HG03469 (cell line): ENCODE results near the gene DOCK11.
"Not testable (repeated sequence)": the region's sequence is repeated elsewhere in the genome, so short reads cannot be mapped to it uniquely, and the experiment has no call there.

Source experiments
- ATAC-seq: cut with Tn5 transposase; IDR thresholded peaks from one replicate; pipeline ENCODE4 v1.9.1; 2021; ENCODE audit warnings: mild to moderate bottlenecking, moderate library complexity, moderate number of reproducible peaks; ENCODE audit not compliant: unreplicated experiment

Gene DOCK11

GRCh38 chrX:118566359-118566758 is 70.7 kb downstream of the DOCK11 start:
- ATAC-seq, result no peak

- no peak for ATAC-seq
These were observed 74.1 kb downstream of the DOCK11 start for GRCh38 chrX:118569676-118570075.

GRCh38 chrX:118570209-118570608 is 74.6 kb downstream of the DOCK11 start:
- ATAC-seq, result no peak

- no peak for ATAC-seq
These were observed 76.2 kb downstream of the DOCK11 start for GRCh38 chrX:118571836-118572235.

- ATAC-seq, result no peak
These were observed 79.1 kb downstream of the DOCK11 start for GRCh38 chrX:118574666-118575065.

- no peak for ATAC-seq
These were observed 81.4 kb downstream of the DOCK11 start for GRCh38 chrX:118577041-118577440.

GRCh38 chrX:118579417-118579816 is 83.8 kb downstream of the DOCK11 start:
- no peak for ATAC-seq

GRCh38 chrX:118582926-118583325 is 87.3 kb downstream of the DOCK11 start:
- ATAC-seq, result not testable (repeated sequence)

- no peak for ATAC-seq
These were observed 88.2 kb downstream of the DOCK11 start for GRCh38 chrX:118583781-118584180.

- ATAC-seq, result no peak
These were observed 89.7 kb downstream of the DOCK11 start for GRCh38 chrX:118585296-118585695.

GRCh38 chrX:118586206-118586605 is 90.6 kb downstream of the DOCK11 start:
- ATAC-seq, result not testable (repeated sequence)

- no peak for ATAC-seq
These were observed 93.1 kb downstream of the DOCK11 start for GRCh38 chrX:118588715-118589114.

GRCh38 chrX:118589227-118589626 is 93.6 kb downstream of the DOCK11 start:
- ATAC-seq, result no peak

- ATAC-seq, result no peak
These were observed 97.8 kb downstream of the DOCK11 start for GRCh38 chrX:118593407-118593806.

- ATAC-seq, result no peak
These were observed 99.2 kb downstream of the DOCK11 start for GRCh38 chrX:118594697-118595420.

- no peak for ATAC-seq
These were observed 100.0 kb downstream of the DOCK11 start for GRCh38 chrX:118595501-118596042.

- ATAC-seq, result no peak
These were observed 100.8 kb downstream of the DOCK11 start for GRCh38 chrX:118596390-118596789.

GRCh38 chrX:118603981-118604380 is 108.4 kb downstream of the DOCK11 start:
- ATAC-seq, result no peak

- ATAC-seq, result no peak
These were observed 116.7 kb downstream of the DOCK11 start for GRCh38 chrX:118612290-118612689.

- no peak for ATAC-seq
These were observed 118.5 kb downstream of the DOCK11 start for GRCh38 chrX:118614150-118614549.

- ATAC-seq, result no peak
These were observed 119.5 kb downstream of the DOCK11 start for GRCh38 chrX:118615141-118615540.

GRCh38 chrX:118621081-118621759 is 125.6 kb downstream of the DOCK11 start:
- ATAC-seq, result no peak
